ENCODE measurements around the gene NTN1. TPM values are rescaled to one million over a fixed set of nuclear protein-coding genes. Genes with fewer than 3 reads are reported as not detected.

The NTN1 gene
- polyA plus RNA-seq, 1 experiment: 0.05 TPM

DNA sequence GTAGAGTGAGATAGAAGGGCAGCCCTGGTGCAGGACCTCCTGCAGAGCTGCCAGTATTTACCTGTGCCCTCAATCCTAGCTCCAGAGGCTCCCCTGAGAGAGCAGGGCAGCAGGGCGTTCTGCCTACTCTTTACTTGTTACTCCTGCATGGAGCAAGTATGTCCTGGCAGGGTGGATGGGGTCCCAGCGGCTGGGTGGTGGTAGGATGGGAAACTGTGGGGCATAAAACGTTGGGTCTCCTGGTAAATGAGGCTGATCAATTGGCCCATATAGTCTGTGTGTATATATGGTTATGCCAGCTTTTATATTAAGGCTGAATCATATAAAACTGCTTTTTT, 192.0 kb downstream of the NTN1 start:
- no peak overlapping the region for H3K4me3 ChIP-seq (ENCODE audit: low read depth, low read length)
- ChIA-PET POLR2A (no interaction called here), CTCF (no interaction called here)
- H3K9me3 ChIP-seq (ENCODE audit: control insufficient read depth, insufficient read depth, low read length): peaks cover 11% of the 10 kb centered on the region
- peaks cover 6% of the 10 kb centered on the region for H3K27me3 ChIP-seq (ENCODE audit: control insufficient read depth, insufficient read depth, low read length)
- no peak for DNase-seq (ENCODE audit: low read depth, low spot score)
- H3K27ac ChIP-seq (ENCODE audit: low read depth, low read length): no peak overlapping the region
- TF ChIP-seq, protein P1, sequence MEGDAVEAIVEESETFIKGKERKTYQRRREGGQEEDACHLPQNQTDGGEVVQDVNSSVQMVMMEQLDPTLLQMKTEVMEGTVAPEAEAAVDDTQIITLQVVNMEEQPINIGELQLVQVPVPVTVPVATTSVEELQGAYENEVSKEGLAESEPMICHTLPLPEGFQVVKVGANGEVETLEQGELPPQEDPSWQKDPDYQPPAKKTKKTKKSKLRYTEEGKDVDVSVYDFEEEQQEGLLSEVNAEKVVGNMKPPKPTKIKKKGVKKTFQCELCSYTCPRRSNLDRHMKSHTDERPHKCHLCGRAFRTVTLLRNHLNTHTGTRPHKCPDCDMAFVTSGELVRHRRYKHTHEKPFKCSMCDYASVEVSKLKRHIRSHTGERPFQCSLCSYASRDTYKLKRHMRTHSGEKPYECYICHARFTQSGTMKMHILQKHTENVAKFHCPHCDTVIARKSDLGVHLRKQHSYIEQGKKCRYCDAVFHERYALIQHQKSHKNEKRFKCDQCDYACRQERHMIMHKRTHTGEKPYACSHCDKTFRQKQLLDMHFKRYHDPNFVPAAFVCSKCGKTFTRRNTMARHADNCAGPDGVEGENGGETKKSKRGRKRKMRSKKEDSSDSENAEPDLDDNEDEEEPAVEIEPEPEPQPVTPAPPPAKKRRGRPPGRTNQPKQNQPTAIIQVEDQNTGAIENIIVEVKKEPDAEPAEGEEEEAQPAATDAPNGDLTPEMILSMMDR (IDR thresholded peaks at IDR 0.05; ENCODE audit: low read depth, low read length): no peak

DNA sequence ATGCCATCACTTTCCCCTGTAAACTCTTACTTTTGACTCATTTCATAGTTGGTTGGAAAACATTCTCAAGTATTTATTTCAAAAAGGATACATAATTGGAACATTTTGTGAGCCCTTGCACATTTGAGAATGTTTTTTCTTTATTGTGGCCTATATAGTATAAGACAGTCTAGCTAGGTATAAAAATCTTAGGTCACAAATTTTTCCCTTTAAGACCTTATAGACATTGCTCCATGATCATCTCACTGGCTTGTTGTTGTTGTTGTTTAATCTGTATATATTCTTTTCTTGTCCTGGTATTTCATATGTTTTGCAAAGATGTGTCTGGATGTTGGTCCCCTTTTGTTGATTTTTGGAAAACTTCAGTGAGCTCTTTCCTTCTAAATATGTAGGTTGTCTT, 194.2 kb downstream of the NTN1 start:
- H3K4me3 ChIP-seq (ENCODE audit: low read depth, low read length): no peak overlapping the region
- TF ChIP-seq, protein P1 (IDR thresholded peaks at IDR 0.05; ENCODE audit: low read depth, low read length): no peak
- CTCF ChIA-PET: no interaction called here
- H3K27me3 ChIP-seq (ENCODE audit: control insufficient read depth, insufficient read depth, low read length): no peaks in the 10 kb centered on the region
- H3K9me3 ChIP-seq (ENCODE audit: control insufficient read depth, insufficient read depth, low read length): peaks cover 11% of the 10 kb centered on the region
- POLR2A ChIA-PET: no interaction called here
- DNase-seq (ENCODE audit: low read depth, low spot score): no peak
- no peak overlapping the region for H3K27ac ChIP-seq (ENCODE audit: low read depth, low read length)

DNA sequence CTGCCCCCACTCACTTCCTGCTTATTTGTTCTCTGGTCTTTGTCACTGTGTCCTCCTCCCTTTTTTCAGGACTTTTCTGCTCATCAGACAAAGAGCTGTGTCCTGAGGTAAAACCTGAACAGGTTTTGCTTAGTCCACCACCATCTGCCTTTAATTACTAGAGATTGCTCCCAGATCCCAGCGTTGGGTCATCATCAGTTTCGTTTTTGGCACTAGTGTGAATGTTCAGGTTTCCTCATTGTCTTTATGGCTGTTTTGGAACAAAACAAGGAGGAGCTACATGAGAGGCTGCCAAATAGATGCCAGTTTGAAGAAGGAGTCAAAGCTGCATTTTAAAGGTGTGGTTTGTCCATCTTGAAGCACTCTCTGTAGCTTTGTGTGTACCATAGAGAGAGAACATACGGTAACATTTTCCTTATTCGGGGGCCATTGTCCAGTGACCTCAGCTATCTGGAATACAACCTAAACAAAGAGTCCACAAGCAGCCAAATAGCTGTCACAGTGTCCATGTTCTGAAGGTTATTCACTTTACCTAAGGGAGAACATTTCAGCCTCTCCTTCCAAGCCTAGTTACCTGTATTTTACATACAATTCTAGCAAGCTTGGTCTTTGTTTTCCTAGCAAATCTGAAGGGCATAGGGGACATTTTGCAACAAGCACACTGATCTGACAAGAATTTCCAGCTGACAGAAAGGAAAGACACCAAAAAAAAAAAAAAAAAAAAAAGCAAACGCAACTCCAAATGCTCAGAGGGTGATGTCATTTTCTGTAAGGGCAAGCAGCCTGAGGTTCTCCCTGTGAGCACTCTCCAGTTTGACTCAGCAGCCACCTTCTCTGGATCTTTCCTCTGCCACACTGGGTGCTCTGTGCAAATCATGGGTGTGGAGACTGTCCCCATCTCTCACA, 196.1 kb downstream of the NTN1 start:
- POLR2A ChIA-PET: interaction anchor here (0.5 to 1.0 kb wide), 4 partner anchors 10 to 332 kb away, joined by 3 to 15 read pairs (median 4); no protein-coding TSS in a partner anchor
- Histone ChIP-seq H3K9me3 (ENCODE audit: control insufficient read depth, insufficient read depth, low read length) (peaks cover 11% of the 10 kb centered on the region), H3K27me3 (ENCODE audit: control insufficient read depth, insufficient read depth, low read length) (no peaks in the 10 kb centered on the region), H3K27ac (ENCODE audit: low read depth, low read length) (peak overlapping the region; percentile 31), H3K4me3 (ENCODE audit: low read depth, low read length) (no peak overlapping the region)
- CTCF ChIA-PET: no interaction called here
- TF ChIP-seq, protein P1 (IDR thresholded peaks at IDR 0.05; ENCODE audit: low read depth, low read length): no peak
- peak; percentile 21 for DNase-seq (ENCODE audit: low read depth, low spot score)

DNA sequence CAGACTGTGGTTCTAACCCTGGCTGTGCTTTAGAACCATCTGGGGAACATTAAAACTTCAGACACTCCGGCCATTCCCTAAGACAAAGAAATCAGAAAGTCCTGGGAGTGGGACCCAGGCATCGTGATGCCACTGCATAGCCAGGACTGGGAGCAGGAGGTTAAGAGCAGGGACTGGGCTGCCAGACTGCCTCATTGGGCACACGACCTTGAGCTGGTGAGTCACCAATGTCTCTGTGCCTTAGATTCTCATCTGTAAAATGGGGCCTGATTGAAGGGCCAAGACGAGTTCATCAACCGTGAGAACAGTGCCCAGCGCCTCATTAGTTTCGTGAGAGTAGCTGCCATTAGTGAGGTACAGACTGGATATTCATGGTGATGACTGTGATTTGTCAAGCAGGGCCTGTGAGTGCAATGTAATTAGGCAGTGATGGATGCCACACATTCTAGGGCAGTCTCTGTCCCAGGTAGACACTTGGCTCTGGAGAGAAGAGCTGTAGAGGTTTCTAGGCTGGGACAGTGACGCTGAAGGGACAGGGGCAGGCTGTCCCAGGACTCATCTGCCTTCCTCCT, 196.8 kb downstream of the NTN1 start:
- Histone ChIP-seq H3K27ac (ENCODE audit: low read depth, low read length) (no peak overlapping the region), H3K27me3 (ENCODE audit: control insufficient read depth, insufficient read depth, low read length) (no peaks in the 10 kb centered on the region), H3K9me3 (ENCODE audit: control insufficient read depth, insufficient read depth, low read length) (peaks cover 11% of the 10 kb centered on the region), H3K4me3 (ENCODE audit: low read depth, low read length) (no peak overlapping the region)
- ChIA-PET CTCF (no interaction called here), POLR2A (interaction anchor here (0.5 to 1.0 kb wide), 2 partner anchors 13 to 332 kb away, joined by 3 to 5 read pairs; no protein-coding TSS in a partner anchor)
- no peak for DNase-seq (ENCODE audit: low read depth, low spot score)
- TF ChIP-seq, protein P1 (IDR thresholded peaks at IDR 0.05; ENCODE audit: low read depth, low read length): no peak

DNA sequence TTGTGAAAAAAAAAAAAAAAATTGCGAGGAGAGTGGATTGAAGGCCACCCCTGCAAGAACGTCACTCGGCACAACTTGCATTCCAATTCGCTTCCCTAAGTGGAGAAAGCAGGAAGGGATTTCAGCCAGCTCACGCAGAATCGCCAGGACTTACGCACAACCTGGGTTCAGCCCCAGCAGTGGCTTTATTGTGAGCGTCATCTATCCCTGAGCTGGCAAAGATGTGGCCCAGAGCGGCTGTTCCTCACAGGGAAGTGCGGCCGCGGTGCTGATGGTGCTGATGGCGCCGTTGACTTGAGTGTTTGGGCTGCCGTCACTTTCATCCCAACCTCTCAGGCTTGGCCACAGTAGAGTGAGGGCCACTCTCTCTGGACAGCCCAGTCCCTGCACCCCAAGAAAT, 197.6 kb downstream of the NTN1 start:
- H3K4me3 ChIP-seq (ENCODE audit: low read depth, low read length): no peak overlapping the region
- ChIA-PET CTCF (no interaction called here), POLR2A (no interaction called here)
- DNase-seq (ENCODE audit: low read depth, low spot score): no peak
- H3K9me3 ChIP-seq (ENCODE audit: control insufficient read depth, insufficient read depth, low read length): peaks cover 11% of the 10 kb centered on the region
- no peaks in the 10 kb centered on the region for H3K27me3 ChIP-seq (ENCODE audit: control insufficient read depth, insufficient read depth, low read length)
- TF ChIP-seq, protein P1 (IDR thresholded peaks at IDR 0.05; ENCODE audit: low read depth, low read length): no peak
- no peak overlapping the region for H3K27ac ChIP-seq (ENCODE audit: low read depth, low read length)
